Gastroesophageal sphincter (tissue), 4 donors: ENCODE measurements around the gene STXBP1. TPM values are rescaled to one million over a fixed set of nuclear protein-coding genes. Genes with fewer than 3 reads are reported as not detected.

Experiments used
- ATAC-seq: fragments of 150-250 bp; one replicate; pipeline ENCODE4 v1.9.1; 2016; ENCODE audit warnings: mild to moderate bottlenecking, moderate library complexity
- H3K27ac ChIP-seq, 4 donors: fragments of 200-600 bp; sonication (generic) in 3 of 4; 1 replicate in 3 of 4; 2 replicates in 1 of 4; pipeline ENCODE4 v1.5.1; 2016 to 2019
- H3K27me3 ChIP-seq: fragments of 200-600 bp; sonication (generic); one replicate; pipeline ENCODE4 v1.5.1; 2019
- H3K36me3 ChIP-seq, 2 donors: fragments of 200-600 bp; sonication (generic); one replicate each; pipeline ENCODE4 v1.5.1; 2019; ENCODE audit warnings: control low read depth in 1 of 2
- H3K4me1 ChIP-seq, 3 donors: fragments of 200-600 bp; sonication (generic); 1 replicate in 2 of 3; 2 replicates in 1 of 3; pipeline ENCODE4 v1.5.1; 2016 to 2019; ENCODE audit warnings: control low read depth in 2 of 3
- H3K4me3 ChIP-seq, 2 donors: fragments of 200-600 bp; sonication (generic); one replicate each; pipeline ENCODE4 v1.5.1; 2019; ENCODE audit warnings: mild to moderate bottlenecking in 1 of 2, moderate library complexity in 1 of 2
- H3K9me3 ChIP-seq, 3 donors: fragments of 200-600 bp; sonication (generic); one replicate each; pipeline ENCODE4 v1.5.1; 2017 to 2019; ENCODE audit warnings: control low read depth in 2 of 3
- CTCF ChIP-seq, 4 experiments: fragments of 200-600 bp in 2 of 4; fragments of 450-650 bp in 2 of 4; sonication (generic) in 1 of 4; IDR thresholded peaks; one replicate each; pipeline ENCODE4 v1.5.1; 2017 to 2019; ENCODE audit warnings: antibody characterized with exemption in 4 of 4, mild to moderate bottlenecking in 2 of 4, moderate library complexity in 2 of 4
- EP300 ChIP-seq: sonication (generic); formaldehyde crosslinking; IDR thresholded peaks from one replicate; pipeline ENCODE4 v1.6.1; 2017; ENCODE audit warnings: antibody characterized with exemption, mild to moderate bottlenecking
- POLR2A ChIP-seq, 2 donors: fragments of 450-650 bp; IDR thresholded peaks; one replicate each; pipeline ENCODE4 v1.6.1; 2017; ENCODE audit warnings: antibody characterized with exemption in 2 of 2, mild to moderate bottlenecking in 2 of 2, moderate library complexity in 1 of 2
- POLR2AphosphoS5 ChIP-seq: sonication (generic); formaldehyde crosslinking; IDR thresholded peaks from one replicate; pipeline ENCODE4 v1.6.1; 2017; ENCODE audit warnings: antibody characterized with exemption
- WGBS, 2 donors: methylation state at CpG; one replicate each; pipeline ENCODE4 v1.1.5; 2018; ENCODE audit warnings: low coverage in 1 of 2; 5-methylcytosine and 5-hydroxymethylcytosine counted together
- total RNA-seq, 4 donors: library from RNA; depleted of rRNA; stranded (reverse); fragments of >200 nt; gene quantifications; one replicate each; pipeline ENCODE4 v1.1.0, GENCODE V29; 2016

Gene STXBP1
- total RNA-seq, 4 donors from 2014 or later, result 25.7 to 47.0 (median 33.1) TPM

DNA sequence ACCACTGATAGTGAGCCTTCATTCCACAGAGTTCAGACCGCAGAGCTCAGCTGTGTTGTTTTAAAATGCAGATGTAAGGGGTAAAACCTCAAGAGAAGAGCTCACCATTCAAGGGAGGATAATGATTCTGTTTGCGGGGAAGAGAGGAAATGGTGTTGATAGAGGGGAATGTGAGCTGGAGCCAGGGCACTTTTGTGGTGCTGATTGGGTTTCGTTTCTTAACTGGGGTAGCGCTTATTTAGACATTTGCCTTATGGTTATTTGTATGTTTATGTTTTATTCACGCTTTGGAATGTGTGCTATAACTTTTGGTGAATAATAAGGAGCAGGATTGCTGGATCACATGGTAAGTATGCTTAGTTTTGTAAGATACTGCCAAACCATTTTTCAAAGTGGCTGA, 42.5 kb downstream of the STXBP1 start:
- H3K9me3 ChIP-seq, result no peaks in the 10 kb centered on the region
- no peaks in the 10 kb centered on the region for H3K4me1 ChIP-seq
- H3K36me3 ChIP-seq, result peaks cover 0 to 63% of the 10 kb centered on the region in 2 donors
- no peak for ATAC-seq
- TF ChIP-seq EP300, result no peak
- no peak for TF ChIP-seq CTCF (IDR thresholded peaks at IDR 0.05)
- TF ChIP-seq POLR2A (IDR thresholded peaks at IDR 0.05), result no peak
- no peak for TF ChIP-seq POLR2AphosphoS5
- WGBS, 2 donors, result 72 to 76% methylated on average over 5 of the region's 5 CpGs
- no peaks in the 10 kb centered on the region for H3K27me3 ChIP-seq
- no peak overlapping the region for H3K27ac ChIP-seq
- no peak overlapping the region for H3K4me3 ChIP-seq

DNA sequence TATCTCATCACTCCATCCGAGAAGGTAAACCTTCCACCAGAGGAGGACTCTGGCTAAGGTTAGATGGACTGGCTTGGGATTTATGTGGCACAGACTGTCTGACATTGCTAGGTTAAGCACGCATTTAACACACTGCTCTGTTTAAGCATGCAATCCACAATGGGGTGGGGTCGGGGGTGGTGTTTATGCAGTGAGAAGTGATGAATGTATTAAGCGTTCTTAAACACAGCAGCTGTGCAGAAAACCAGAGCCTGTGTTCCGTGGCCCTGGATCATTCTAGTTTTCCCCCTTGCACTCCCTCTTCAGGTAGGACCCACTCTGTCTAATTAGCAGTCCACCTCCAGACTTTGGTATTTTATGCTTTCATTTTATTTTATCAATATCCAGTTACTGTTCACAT, 46.4 kb downstream of the STXBP1 start:
- WGBS, 2 donors, result 70 to 80% methylated on average over 3 to 4 of the region's 5 CpGs
- no peak overlapping the region for H3K4me3 ChIP-seq
- H3K36me3 ChIP-seq, result peaks cover 0 to 81% of the 10 kb centered on the region in 2 donors
- H3K4me1 ChIP-seq, result no peaks in the 10 kb centered on the region
- TF ChIP-seq POLR2A (IDR thresholded peaks at IDR 0.05), result no peak
- no peak for ATAC-seq
- H3K27ac ChIP-seq, result no peak overlapping the region
- no peaks in the 10 kb centered on the region for H3K9me3 ChIP-seq
- no peaks in the 10 kb centered on the region for H3K27me3 ChIP-seq

DNA sequence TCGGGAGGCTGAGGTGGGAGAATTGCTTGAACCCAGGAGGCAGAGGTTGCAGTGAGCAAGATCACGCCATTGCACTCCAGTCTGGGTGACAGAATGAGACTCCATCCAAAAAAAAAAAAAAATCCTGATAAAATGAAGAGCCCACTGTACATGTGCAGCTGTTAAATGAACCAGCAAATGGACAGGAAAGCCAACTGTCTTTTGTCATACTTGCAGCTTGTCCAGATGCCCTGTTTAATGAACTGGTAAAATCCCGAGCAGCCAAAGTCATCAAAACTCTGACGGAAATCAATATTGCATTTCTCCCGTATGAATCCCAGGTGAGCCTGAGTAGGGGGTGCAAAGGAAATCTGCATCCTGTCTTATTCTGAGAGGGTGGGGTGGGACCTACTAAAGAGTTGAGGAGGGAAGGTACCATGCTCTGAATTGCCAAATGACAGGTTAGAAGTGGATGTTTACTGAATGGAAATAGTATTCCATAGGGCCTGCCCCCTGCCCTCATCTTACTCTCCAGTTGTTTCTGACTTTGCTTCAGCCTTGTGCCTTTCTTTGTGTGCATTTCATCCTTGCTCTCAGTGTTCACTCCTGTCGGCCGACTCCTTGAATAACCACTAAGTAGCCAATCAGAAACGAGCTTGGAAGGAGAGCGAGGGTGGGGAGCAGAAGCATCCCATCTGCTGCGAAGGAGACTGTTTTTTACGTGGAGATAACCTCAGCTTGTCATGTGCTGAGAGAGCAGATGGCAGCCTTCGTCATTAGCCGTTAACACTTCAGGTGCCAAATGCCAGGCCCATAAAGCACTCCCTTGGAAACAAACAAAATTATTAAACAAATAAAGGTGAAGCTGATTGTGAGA, 49.0 kb downstream of the STXBP1 start:
- WGBS, 2 donors, result 57 to 67% methylated on average over 10 to 13 of the region's 13 CpGs
- TF ChIP-seq POLR2AphosphoS5 (no peak), EP300 (no peak), CTCF (IDR thresholded peaks at IDR 0.05) (no peak)

DNA sequence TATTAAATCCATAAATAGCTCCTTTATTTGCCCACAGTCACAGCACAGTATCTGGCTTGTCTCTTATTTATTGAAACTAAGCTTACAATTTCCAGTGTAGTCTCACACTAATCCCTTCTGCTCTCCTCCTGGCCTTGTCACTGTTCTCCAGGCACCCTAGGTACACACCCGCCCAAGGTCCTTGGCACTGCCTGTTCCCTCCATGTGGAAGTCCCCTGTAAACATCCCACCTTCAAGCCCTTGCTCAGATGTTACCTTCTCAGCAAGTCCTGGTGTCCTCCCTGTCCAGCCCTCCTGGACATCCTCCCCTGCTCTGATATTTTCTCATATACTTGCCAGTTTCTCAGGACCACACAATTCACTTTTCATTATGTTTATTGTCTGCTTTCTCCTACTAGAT, 50.5 kb downstream of the STXBP1 start:
- 86% methylated on average over 1 of the region's 1 CpG; no CpG with 5 or more reads in 1 of the 2 donors for WGBS, 2 donors
- Histone ChIP-seq H3K9me3 (no peaks in the 10 kb centered on the region), H3K4me3 (no peak overlapping the region), H3K27ac (no peak overlapping the region), H3K36me3 (peaks cover 0 to 95% of the 10 kb centered on the region in 2 donors), H3K27me3 (no peaks in the 10 kb centered on the region), H3K4me1 (no peaks in the 10 kb centered on the region)
- no peak for ATAC-seq
- TF ChIP-seq EP300, result no peak
- TF ChIP-seq CTCF (IDR thresholded peaks at IDR 0.05), result no peak
- TF ChIP-seq POLR2AphosphoS5, result no peak
- TF ChIP-seq POLR2A (IDR thresholded peaks at IDR 0.05), result no peak

More for the DNA sequence above, 49.0 kb downstream of the STXBP1 start:
- Histone ChIP-seq H3K9me3 (no peaks in the 10 kb centered on the region), H3K4me3 (no peak overlapping the region), H3K36me3 (peaks cover 0 to 85% of the 10 kb centered on the region in 2 donors), H3K27me3 (no peaks in the 10 kb centered on the region), H3K4me1 (no peaks in the 10 kb centered on the region), H3K27ac (no peak overlapping the region)
- no peak for ATAC-seq

- 80 to 100% methylated on average over 2 to 6 of the region's 7 CpGs for WGBS, 2 donors
- Histone ChIP-seq H3K9me3 (no peaks in the 10 kb centered on the region), H3K4me3 (no peak overlapping the region), H3K27me3 (no peaks in the 10 kb centered on the region), H3K36me3 (peaks cover 0 to 99% of the 10 kb centered on the region in 2 donors), H3K27ac (peak overlapping the region in 2 of 4 donors; percentile 30 to 56), H3K4me1 (no peaks in the 10 kb centered on the region)
- TF ChIP-seq POLR2AphosphoS5, result no peak
- TF ChIP-seq CTCF (IDR thresholded peaks at IDR 0.05), result no peak
- TF ChIP-seq EP300, result no peak
- TF ChIP-seq POLR2A (IDR thresholded peaks at IDR 0.05), result no peak
- peak; percentile 10 for ATAC-seq
Observed at GRCh38 chr9:127664324-127664677, 52.2 kb downstream of the STXBP1 start.
